IMR-90 (cell line): ENCODE results near the gene DRD2. TPM values are rescaled to one million over a fixed set of nuclear protein-coding genes. Genes with fewer than 3 reads are reported as not detected.

Experiments
- ATAC-seq: fragments of 200-7000 bp; cut with Tn5 transposase; 2 replicates; pipeline ENCODE4 v1.9.1; 2020; ENCODE audit warnings: low read depth, mild to moderate bottlenecking, moderate library complexity
- BruUV-seq: library from RNA; stranded (reverse); fragments of 400-500 nt; replicated peaks from 2 replicates; lab custom pipeline; 2021; lab: Mats Ljungman, UMichigan
- CTCF ChIA-PET: fragments of 300-600 bp; formaldehyde crosslinking; extraction: SDS; loops from one replicate; lab custom pipeline; 2021; ENCODE audit warnings: antibody characterized with exemption; lab: Yijun Ruan, JAX
- POLR2A ChIA-PET: fragments of 300-600 bp; sonication (Branson Sonifier 250); formaldehyde crosslinking; loops from one replicate; lab custom pipeline; 2022; ENCODE audit warnings: antibody characterized with exemption; ENCODE audit not compliant: unreplicated experiment; lab: Charles Lee
- DNase-seq: peaks from one replicate; pipeline ENCODE4 v3.0.0; 2013
- H2AFZ ChIP-seq: replicated peaks from 2 replicates; pipeline ENCODE3; 2013; ENCODE audit warnings: low read length, mild to moderate bottlenecking; ENCODE audit not compliant: poor library complexity
- H2AK5ac ChIP-seq: 2 replicates; pipeline ENCODE4 v1.6.1; 2013; ENCODE audit warnings: low read depth, low read length, inconsistent platforms
- H2AK9ac ChIP-seq: replicated peaks from 2 replicates; pipeline ENCODE3; 2013; ENCODE audit warnings: mild to moderate bottlenecking, low read depth, low read length, moderate library complexity; ENCODE audit not compliant: poor library complexity
- H2BK120ac ChIP-seq: 2 replicates; pipeline ENCODE4 v1.6.1; 2013; ENCODE audit warnings: low read depth, low read length, inconsistent platforms
- H2BK15ac ChIP-seq: 3 replicates; pipeline ENCODE4 v1.6.1; 2013; ENCODE audit warnings: low read depth, low read length, inconsistent platforms
- H2BK20ac ChIP-seq: 2 replicates; pipeline ENCODE4 v1.6.1; 2013; ENCODE audit warnings: low read depth, mild to moderate bottlenecking, inconsistent platforms, low read length, moderate library complexity
- H2BK5ac ChIP-seq: 2 replicates; pipeline ENCODE4 v1.6.1; 2013; ENCODE audit warnings: mild to moderate bottlenecking, low read depth, low read length, inconsistent platforms; ENCODE audit not compliant: poor library complexity, severe bottlenecking
- H3K14ac ChIP-seq: replicated peaks from 2 replicates; pipeline ENCODE4 v1.6.1; 2013; ENCODE audit warnings: low read depth, low read length, inconsistent platforms
- H3K18ac ChIP-seq: 2 replicates; pipeline ENCODE4 v1.6.1; 2013; ENCODE audit warnings: low read depth, low read length, control low read depth
- H3K23ac ChIP-seq: 2 replicates; pipeline ENCODE4 v1.6.1; 2013; ENCODE audit warnings: low read depth, low read length, inconsistent platforms
- H3K27ac ChIP-seq: 2 replicates; pipeline ENCODE4 v1.5.1; 2013; ENCODE audit warnings: mild to moderate bottlenecking, control low read depth, low read length; ENCODE audit not compliant: insufficient read depth
- H3K27me3 ChIP-seq: 2 replicates; pipeline ENCODE4 v1.6.1; 2013; ENCODE audit warnings: low read length; ENCODE audit not compliant: control insufficient read depth, insufficient read depth
- H3K36me3 ChIP-seq: 2 replicates; pipeline ENCODE4 v1.6.1; 2013; ENCODE audit warnings: low read length, mixed read lengths; ENCODE audit not compliant: control insufficient read depth, insufficient read depth
- H3K4ac ChIP-seq: 2 replicates; pipeline ENCODE4 v1.6.1; 2013; ENCODE audit warnings: low read depth, low read length, inconsistent platforms
- H3K4me1 ChIP-seq: 2 replicates; pipeline ENCODE4 v1.6.1; 2013; ENCODE audit warnings: low read length, mixed read lengths; ENCODE audit not compliant: control insufficient read depth, insufficient read depth
- H3K4me2 ChIP-seq: 2 replicates; pipeline ENCODE4 v1.6.1; 2013; ENCODE audit warnings: low read depth, mild to moderate bottlenecking, control low read depth, low read length, moderate library complexity
- H3K4me3 ChIP-seq: 2 replicates; pipeline ENCODE4 v1.5.1; 2013; ENCODE audit warnings: low read depth, mild to moderate bottlenecking, control low read depth, low read length, moderate library complexity; ENCODE audit not compliant: insufficient read depth
- H3K56ac ChIP-seq: 2 replicates; pipeline ENCODE4 v1.6.1; 2013; ENCODE audit warnings: low read length, inconsistent platforms; ENCODE audit not compliant: insufficient read depth; ENCODE audit errors: extremely low read depth
- H3K79me1 ChIP-seq, 2 experiments: 2 replicates each; pipeline ENCODE4 v1.6.1; 2013; ENCODE audit warnings: low read length in 2 of 2, inconsistent platforms in 1 of 2, low read depth in 1 of 2
- H3K9ac ChIP-seq: 2 replicates; pipeline ENCODE4 v1.6.1; 2013; ENCODE audit warnings: low read depth, low read length, control low read depth
- H3K9me1 ChIP-seq: 2 replicates; pipeline ENCODE4 v1.6.1; 2013; ENCODE audit warnings: low read length, inconsistent platforms; ENCODE audit not compliant: insufficient read depth
- H3K9me3 ChIP-seq: 2 replicates; pipeline ENCODE4 v1.6.1; 2013; ENCODE audit warnings: low read length; ENCODE audit not compliant: control insufficient read depth, insufficient read depth
- H4K20me1 ChIP-seq: 2 replicates; pipeline ENCODE4 v1.6.1; 2013; ENCODE audit warnings: low read length, inconsistent platforms; ENCODE audit not compliant: insufficient read depth
- H4K5ac ChIP-seq: 2 replicates; pipeline ENCODE4 v1.6.1; 2013; ENCODE audit warnings: mild to moderate bottlenecking, low read depth, low read length, control low read depth
- H4K8ac ChIP-seq, 2 experiments: 2 replicates each; pipeline ENCODE4 v1.6.1; 2013; ENCODE audit warnings: low read depth in 2 of 2, low read length in 2 of 2, control low read depth in 1 of 2, inconsistent platforms in 1 of 2
- H4K91ac ChIP-seq: 2 replicates; pipeline ENCODE4 v1.6.1; 2013; ENCODE audit warnings: low read depth, low read length, inconsistent platforms; ENCODE audit not compliant: insufficient read depth
- BHLHE40 ChIP-seq: fragments of 150-350 bp; IDR thresholded peaks from 2 replicates; pipeline ENCODE4 v1.6.1; 2016; ENCODE audit warnings: mild to moderate bottlenecking, low read depth, low read length
- CEBPB ChIP-seq: IDR thresholded peaks from 2 replicates; pipeline ENCODE4 v1.6.1; 2012; ENCODE audit warnings: low read depth, low read length, improper control_type of control experiment
- CHD1 ChIP-seq: IDR thresholded peaks from 2 replicates; pipeline ENCODE4 v1.6.1; 2012; ENCODE audit warnings: low read depth, low read length, improper control_type of control experiment
- CTCF ChIP-seq: conservative IDR thresholded peaks from 2 replicates; pipeline ENCODE4 v1.5.1; 2012; ENCODE audit warnings: mild to moderate bottlenecking, low read depth, low read length, improper control_type of control experiment
- ELK1 ChIP-seq: fragments of 150-350 bp; IDR thresholded peaks from 2 replicates; pipeline ENCODE4 v1.6.1; 2016; ENCODE audit warnings: low read depth, mild to moderate bottlenecking, low read length, moderate library complexity, borderline replicate concordance
- FOS ChIP-seq: fragments of 150-350 bp; IDR thresholded peaks from 2 replicates; pipeline ENCODE4 v1.6.1; 2016; ENCODE audit warnings: low read depth, low read length
- MAFK ChIP-seq: IDR thresholded peaks from 2 replicates; pipeline ENCODE4 v1.6.1; 2012; ENCODE audit warnings: low read depth, low read length, improper control_type of control experiment
- MAZ ChIP-seq: IDR thresholded peaks from 2 replicates; pipeline ENCODE4 v1.6.1; 2012; ENCODE audit warnings: low read depth, mild to moderate bottlenecking, low read length, improper control_type of control experiment, moderate library complexity, borderline replicate concordance
- MXI1 ChIP-seq: IDR thresholded peaks from 2 replicates; pipeline ENCODE4 v1.6.1; 2012; ENCODE audit warnings: low read depth, mild to moderate bottlenecking, low read length, moderate library complexity, borderline replicate concordance
- NFE2L2 ChIP-seq: fragments of 150-350 bp; IDR thresholded peaks from 2 replicates; pipeline ENCODE4 v1.6.1; 2016; ENCODE audit warnings: low read depth, mild to moderate bottlenecking, low read length
- POLR2A ChIP-seq: IDR thresholded peaks from 2 replicates; pipeline ENCODE4 v1.6.1; 2012; ENCODE audit warnings: mild to moderate bottlenecking, low read depth, low read length
- RAD21 ChIP-seq: IDR thresholded peaks from 2 replicates; pipeline ENCODE4 v1.6.1; 2012; ENCODE audit warnings: low read length, improper control_type of control experiment
- RCOR1 ChIP-seq: IDR thresholded peaks from 2 replicates; pipeline ENCODE4 v1.6.1; 2012; ENCODE audit warnings: mild to moderate bottlenecking, low read length, improper control_type of control experiment; ENCODE audit not compliant: insufficient replicate concordance
- RFX5 ChIP-seq: IDR thresholded peaks from 2 replicates; pipeline ENCODE4 v1.8.0; 2012; ENCODE audit warnings: low read depth, mild to moderate bottlenecking, low read length, moderate library complexity
- SMC3 ChIP-seq: fragments of 150-350 bp; IDR thresholded peaks from 2 replicates; pipeline ENCODE4 v1.6.1; 2016; ENCODE audit warnings: low read depth, mild to moderate bottlenecking, antibody characterized with exemption, low read length, moderate library complexity
- USF2 ChIP-seq: fragments of 150-350 bp; IDR thresholded peaks from 2 replicates; pipeline ENCODE4 v1.6.1; 2017; ENCODE audit warnings: mild to moderate bottlenecking, antibody characterized with exemption, low read length, low read depth
- WGBS, 2 experiments: methylation state at CpG; one replicate each; pipeline versions ENCODE4 v1.1.5 to v1.1.7; 2013; ENCODE audit warnings: missing lambda C conversion rate in 2 of 2; ENCODE audit not compliant: insufficient read length in 1 of 2; ENCODE audit errors: extremely low coverage in 2 of 2; 5-methylcytosine and 5-hydroxymethylcytosine counted together
- dilution Hi-C: fragments of 300-500 bp; cut with HindIII; formaldehyde crosslinking; loops from one replicate; pipeline ENCODE4 v1.14.3; 2018; ENCODE audit warnings: low sequenced_read_pairs; ENCODE audit not compliant: unreplicated experiment
- in situ Hi-C: fragments of 300-500 bp; cut with MboI; formaldehyde crosslinking; loops from 3 replicates; pipeline ENCODE4 v1.14.3; 2019; ENCODE audit warnings: low sequenced_read_pairs, inconsistent platforms, mixed read lengths
- intact Hi-C: fragments of 100-400 bp; cut with micrococcal nuclease; formaldehyde crosslinking; loops from 2 replicates; pipeline ENCODE4 v1.10.0; 2022
- polyA plus RNA-seq, 3 experiments: library from polyadenylated mRNA; depleted of rRNA; stranded (reverse); fragments of >200 nt; gene quantifications; 2 replicates each; pipeline ENCODE4 v1.2.3, GENCODE V29; 2012; ENCODE audit warnings: low replicate concordance in 1 of 3
- total RNA-seq: library from RNA; depleted of rRNA; stranded (reverse); fragments of >200 nt; gene quantifications from 2 replicates; pipeline ENCODE4 v1.2.3, GENCODE V29; 2012

Gene DRD2
- total and polyA plus RNA-seq, 2 of the 4 experiments (the other 2 are of a cell fraction): not detected

- Histone ChIP-seq H2AK9ac (no peak overlapping the region), H3K27me3 (peaks cover 9% of the 10 kb centered on the region), H3K4ac (no peak overlapping the region), H3K27ac (no peak overlapping the region), H3K9ac (no peak overlapping the region), H3K36me3 (no peaks in the 10 kb centered on the region), H3K4me1 (no peaks in the 10 kb centered on the region), H2BK15ac (no peak overlapping the region), H4K20me1 (no peaks in the 10 kb centered on the region), H3K4me3 (no peak overlapping the region), H3K14ac (no peak overlapping the region), H2BK20ac (no peak overlapping the region), H2AK5ac (no peak overlapping the region), H4K8ac (no peak overlapping the region), H3K9me1 (no peaks in the 10 kb centered on the region), H2BK120ac (no peak overlapping the region), H3K23ac (no peak overlapping the region), H3K79me1 (no peaks in the 10 kb centered on the region), H3K9me3 (no peaks in the 10 kb centered on the region), H3K18ac (no peak overlapping the region), H4K5ac (no peak overlapping the region), H4K91ac (no peak overlapping the region), H3K4me2 (no peak overlapping the region), H2AFZ (no peak overlapping the region), H2BK5ac (no peak overlapping the region), H3K56ac (no peak overlapping the region)
- POLR2A ChIA-PET: no interaction called here
- no peak for TF ChIP-seq POLR2A
- TF ChIP-seq SMC3: no peak
- no peak for TF ChIP-seq NFE2L2
- TF ChIP-seq CHD1: no peak
- TF ChIP-seq FOS: no peak
- TF ChIP-seq RCOR1: no peak
- TF ChIP-seq MXI1: no peak
- TF ChIP-seq RFX5: no peak
- TF ChIP-seq USF2: no peak
- TF ChIP-seq MAZ: no peak
- TF ChIP-seq ELK1: no peak
- no peak for TF ChIP-seq MAFK
- TF ChIP-seq RAD21: no peak
- TF ChIP-seq CTCF: no peak
- TF ChIP-seq CEBPB: no peak
- no peak for TF ChIP-seq BHLHE40
- intact Hi-C loops: no loop called here
- CTCF ChIA-PET: no interaction called here
- in situ Hi-C loops: no loop called here
- peak; percentile 5 for DNase-seq
- dilution Hi-C loops: no loop called here
- BruUV-seq: no TSS peak
- 57% methylated on average over 1 of the region's 7 CpGs; no CpG with 5 or more reads in 1 of the 2 experiments for WGBS, 2 experiments
- no peak for ATAC-seq
Observed at GRCh38 chr11:113377681-113378412, 97.4 kb downstream of the DRD2 start.
